ENCODE measurements around the gene ACKR2.

DNA sequence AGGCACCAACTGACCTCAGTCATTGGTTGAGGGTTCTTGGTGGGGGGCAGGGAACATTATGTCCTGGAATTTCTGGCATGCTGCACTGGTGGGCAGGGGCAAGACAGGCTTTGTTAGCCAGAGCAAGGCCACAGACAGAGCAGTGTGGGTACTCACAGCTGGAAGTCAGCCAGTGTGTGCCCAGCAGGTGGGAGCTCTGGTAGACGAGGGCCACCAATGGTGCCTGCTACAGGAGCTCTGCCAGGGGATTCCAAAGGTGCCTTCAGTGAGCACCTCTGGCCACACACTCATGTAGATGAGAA is 35.1 kb downstream of the ACKR2 start:
- no peak for TF ChIP-seq CTCF (IDR thresholded peaks at IDR 0.05)
- TF ChIP-seq POLR2A (IDR thresholded peaks at IDR 0.05): no peak
- TF ChIP-seq POLR2AphosphoS5 (IDR thresholded peaks at IDR 0.05; ENCODE audit: insufficient read depth in 1 of 2, low read depth in 1 of 2): no peak
